ENCODE measurements around the gene SH3RF3. TPM values are rescaled to one million over a fixed set of nuclear protein-coding genes. Genes with fewer than 3 reads are reported as not detected.

Gene SH3RF3
- total RNA-seq, 1 experiment from 2014 or later = 0.98 TPM

GRCh38 chr2:109173311-109174171, 44.5 kb downstream of the SH3RF3 start:
- Histone ChIP-seq H3K9me3 (peaks cover 8% of the 10 kb centered on the region; the same call in 1 of the 2 replicates), H3K4me1 (no peaks in the 10 kb centered on the region), H3K27me3 (replicated peaks; ENCODE audit: control insufficient read depth, insufficient read depth, low read length) (no peaks in the 10 kb centered on the region), H3K36me3 (ENCODE audit: control insufficient read depth, insufficient read depth, low read length) (no peaks in the 10 kb centered on the region), H3K4me3 (ENCODE audit: low read depth, low read length) (no peak overlapping the region)
- CTCF ChIA-PET = no interaction called here
- Mint-ChIP-seq H3K4me1 (ENCODE audit: low read depth, unreplicated experiment) (no peaks in the 10 kb centered on the region), H3K9me3 (ENCODE audit: unreplicated experiment) (no peaks in the 10 kb centered on the region), H3K27ac (ENCODE audit: unreplicated experiment) (no peak overlapping the region), H3K36me3 (ENCODE audit: insufficient read depth, unreplicated experiment) (no peaks in the 10 kb centered on the region), H3K4me3 (ENCODE audit: unreplicated experiment) (no peak overlapping the region), H3K27me3 (ENCODE audit: insufficient read depth, unreplicated experiment) (peaks cover 4% of the 10 kb centered on the region)
- no TSS peak for BruUV-seq (replicated peaks)
- DNase-seq = no peak
- intact Hi-C loops (cut with micrococcal nuclease; ENCODE audit: unreplicated experiment) = no loop called here
- TF ChIP-seq, protein P1, sequence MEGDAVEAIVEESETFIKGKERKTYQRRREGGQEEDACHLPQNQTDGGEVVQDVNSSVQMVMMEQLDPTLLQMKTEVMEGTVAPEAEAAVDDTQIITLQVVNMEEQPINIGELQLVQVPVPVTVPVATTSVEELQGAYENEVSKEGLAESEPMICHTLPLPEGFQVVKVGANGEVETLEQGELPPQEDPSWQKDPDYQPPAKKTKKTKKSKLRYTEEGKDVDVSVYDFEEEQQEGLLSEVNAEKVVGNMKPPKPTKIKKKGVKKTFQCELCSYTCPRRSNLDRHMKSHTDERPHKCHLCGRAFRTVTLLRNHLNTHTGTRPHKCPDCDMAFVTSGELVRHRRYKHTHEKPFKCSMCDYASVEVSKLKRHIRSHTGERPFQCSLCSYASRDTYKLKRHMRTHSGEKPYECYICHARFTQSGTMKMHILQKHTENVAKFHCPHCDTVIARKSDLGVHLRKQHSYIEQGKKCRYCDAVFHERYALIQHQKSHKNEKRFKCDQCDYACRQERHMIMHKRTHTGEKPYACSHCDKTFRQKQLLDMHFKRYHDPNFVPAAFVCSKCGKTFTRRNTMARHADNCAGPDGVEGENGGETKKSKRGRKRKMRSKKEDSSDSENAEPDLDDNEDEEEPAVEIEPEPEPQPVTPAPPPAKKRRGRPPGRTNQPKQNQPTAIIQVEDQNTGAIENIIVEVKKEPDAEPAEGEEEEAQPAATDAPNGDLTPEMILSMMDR (IDR thresholded peaks at IDR 0.05; ENCODE audit: insufficient read depth in 1 of 2, low read depth in 1 of 2, low read length in 1 of 2, severe bottlenecking in 1 of 2, unreplicated experiment in 1 of 2) = no peak
- POLR2A ChIA-PET = no interaction called here

GRCh38 chr2:109174214-109174613, 45.2 kb downstream of the SH3RF3 start:
- Mint-ChIP-seq H3K36me3 (ENCODE audit: insufficient read depth, unreplicated experiment) (no peaks in the 10 kb centered on the region), H3K4me1 (ENCODE audit: low read depth, unreplicated experiment) (no peaks in the 10 kb centered on the region), H3K9me3 (ENCODE audit: unreplicated experiment) (no peaks in the 10 kb centered on the region), H3K27ac (ENCODE audit: unreplicated experiment) (no peak overlapping the region), H3K27me3 (ENCODE audit: insufficient read depth, unreplicated experiment) (peaks cover 4% of the 10 kb centered on the region), H3K4me3 (ENCODE audit: unreplicated experiment) (no peak overlapping the region)
- ChIA-PET CTCF (no interaction called here), POLR2A (no interaction called here)
- peaks cover 8% of the 10 kb centered on the region; the same call in 1 of the 2 replicates for H3K9me3 ChIP-seq
- DNase-seq = no peak
- no peaks in the 10 kb centered on the region for H3K36me3 ChIP-seq (ENCODE audit: control insufficient read depth, insufficient read depth, low read length)
- H3K27me3 ChIP-seq (replicated peaks; ENCODE audit: control insufficient read depth, insufficient read depth, low read length) = no peaks in the 10 kb centered on the region
- no TSS peak for BruUV-seq (replicated peaks)
- TF ChIP-seq, protein P1 (IDR thresholded peaks at IDR 0.05; ENCODE audit: insufficient read depth in 1 of 2, low read depth in 1 of 2, low read length in 1 of 2, severe bottlenecking in 1 of 2, unreplicated experiment in 1 of 2) = no peak
- no peaks in the 10 kb centered on the region for H3K4me1 ChIP-seq
- no peak overlapping the region for H3K4me3 ChIP-seq (ENCODE audit: low read depth, low read length)
- intact Hi-C loops (cut with micrococcal nuclease; ENCODE audit: unreplicated experiment) = no loop called here

DNA sequence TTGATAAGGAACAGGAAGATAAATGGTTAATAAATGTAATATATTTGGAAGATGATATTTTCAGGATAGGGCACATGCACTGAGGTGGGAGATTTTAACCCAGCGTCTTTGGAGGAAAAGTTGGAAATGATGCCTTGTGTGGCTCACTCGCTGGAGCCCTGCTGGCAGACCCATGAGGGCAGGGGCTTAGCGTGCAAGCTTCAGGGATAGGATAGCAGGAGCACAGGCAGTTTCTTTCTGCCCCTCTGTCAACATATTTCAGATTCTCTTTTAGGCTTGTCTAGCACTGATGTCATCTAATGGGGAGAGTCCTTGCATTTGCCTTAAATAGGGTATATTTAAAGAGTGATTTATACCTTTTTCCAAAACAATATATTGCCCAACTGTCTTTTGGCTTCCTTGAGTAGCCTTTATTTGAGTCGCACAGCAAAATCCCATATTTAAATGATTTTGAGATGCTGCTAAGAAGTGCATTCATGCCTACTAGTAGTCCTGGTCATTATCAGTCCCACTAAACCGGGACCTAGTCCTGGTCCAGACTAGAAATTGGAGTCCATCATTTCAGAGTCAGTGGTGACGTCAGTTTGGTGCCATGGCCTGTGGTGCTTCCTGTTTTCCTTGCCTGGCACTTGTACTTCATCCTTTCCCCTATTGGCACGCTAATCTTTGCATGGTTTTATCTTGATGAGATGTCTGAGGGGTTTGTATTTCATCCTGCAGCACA, 45.8 kb downstream of the SH3RF3 start:
- no peak overlapping the region for H3K4me3 ChIP-seq (ENCODE audit: low read depth, low read length)
- no peaks in the 10 kb centered on the region for H3K4me1 ChIP-seq

More for the DNA sequence above, 45.8 kb downstream of the SH3RF3 start:
- Mint-ChIP-seq H3K4me3 (ENCODE audit: unreplicated experiment) (no peak overlapping the region), H3K9me3 (ENCODE audit: unreplicated experiment) (peaks cover 4% of the 10 kb centered on the region), H3K27ac (ENCODE audit: unreplicated experiment) (no peak overlapping the region), H3K36me3 (ENCODE audit: insufficient read depth, unreplicated experiment) (no peaks in the 10 kb centered on the region), H3K27me3 (ENCODE audit: insufficient read depth, unreplicated experiment) (peaks cover 4% of the 10 kb centered on the region), H3K4me1 (ENCODE audit: low read depth, unreplicated experiment) (no peaks in the 10 kb centered on the region)
- no peaks in the 10 kb centered on the region for H3K36me3 ChIP-seq (ENCODE audit: control insufficient read depth, insufficient read depth, low read length)
- TF ChIP-seq, protein P1 (IDR thresholded peaks at IDR 0.05; ENCODE audit: insufficient read depth in 1 of 2, low read depth in 1 of 2, low read length in 1 of 2, severe bottlenecking in 1 of 2, unreplicated experiment in 1 of 2) = no peak
- no peaks in the 10 kb centered on the region for H3K27me3 ChIP-seq (replicated peaks; ENCODE audit: control insufficient read depth, insufficient read depth, low read length)
- ChIA-PET POLR2A (no interaction called here), CTCF (no interaction called here)
- intact Hi-C loops (cut with micrococcal nuclease; ENCODE audit: unreplicated experiment) = no loop called here
- no TSS peak for BruUV-seq (replicated peaks)
- DNase-seq = no peak
- H3K9me3 ChIP-seq = peaks cover 8% of the 10 kb centered on the region; the same call in 1 of the 2 replicates

Measured in Caco-2 (cell line).